GM20000 (cell line): ENCODE results near the gene SYNE1.
"Not testable (repeated sequence)": the region's sequence is repeated elsewhere in the genome, so short reads cannot be mapped to it uniquely, and the experiment has no call there.

Source experiments
- DNase-seq: peaks from one replicate; pipeline ENCODE4 v3.0.0; 2012; ENCODE audit warnings: low spot score
- TF ChIP-seq, protein P1 (sequence below): IDR thresholded peaks from 2 replicates; pipeline ENCODE4 v1.5.1; 2012; ENCODE audit warnings: mild to moderate bottlenecking, control low read depth; ENCODE audit errors: extremely low read depth, missing control alignments

Gene SYNE1

DNA sequence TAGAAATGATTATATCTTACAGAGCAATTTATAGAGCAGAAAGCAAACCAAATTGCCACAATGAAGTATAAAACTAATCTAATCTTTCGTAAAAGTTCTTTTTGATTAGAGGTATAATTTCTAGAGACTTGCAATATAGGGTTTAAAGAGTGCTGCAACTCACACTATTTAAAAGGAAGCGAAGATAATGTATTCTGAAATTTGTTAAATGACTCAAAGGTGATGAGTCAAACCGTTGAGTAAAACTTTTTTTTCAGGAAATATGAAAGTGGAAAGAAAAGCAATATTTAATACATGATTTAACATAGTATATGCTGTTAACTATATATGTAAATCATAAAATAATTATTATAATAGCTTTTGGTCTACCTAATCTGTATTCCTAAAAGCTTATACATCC is 133.6 kb downstream of the SYNE1 start:
- DNase-seq = no peak
- TF ChIP-seq, protein P1, sequence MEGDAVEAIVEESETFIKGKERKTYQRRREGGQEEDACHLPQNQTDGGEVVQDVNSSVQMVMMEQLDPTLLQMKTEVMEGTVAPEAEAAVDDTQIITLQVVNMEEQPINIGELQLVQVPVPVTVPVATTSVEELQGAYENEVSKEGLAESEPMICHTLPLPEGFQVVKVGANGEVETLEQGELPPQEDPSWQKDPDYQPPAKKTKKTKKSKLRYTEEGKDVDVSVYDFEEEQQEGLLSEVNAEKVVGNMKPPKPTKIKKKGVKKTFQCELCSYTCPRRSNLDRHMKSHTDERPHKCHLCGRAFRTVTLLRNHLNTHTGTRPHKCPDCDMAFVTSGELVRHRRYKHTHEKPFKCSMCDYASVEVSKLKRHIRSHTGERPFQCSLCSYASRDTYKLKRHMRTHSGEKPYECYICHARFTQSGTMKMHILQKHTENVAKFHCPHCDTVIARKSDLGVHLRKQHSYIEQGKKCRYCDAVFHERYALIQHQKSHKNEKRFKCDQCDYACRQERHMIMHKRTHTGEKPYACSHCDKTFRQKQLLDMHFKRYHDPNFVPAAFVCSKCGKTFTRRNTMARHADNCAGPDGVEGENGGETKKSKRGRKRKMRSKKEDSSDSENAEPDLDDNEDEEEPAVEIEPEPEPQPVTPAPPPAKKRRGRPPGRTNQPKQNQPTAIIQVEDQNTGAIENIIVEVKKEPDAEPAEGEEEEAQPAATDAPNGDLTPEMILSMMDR = no peak

GRCh38 chr6:152502421-152503188 is 134.6 kb downstream of the SYNE1 start:
- TF ChIP-seq, protein P1 = no peak
- DNase-seq = no peak

- no peak for DNase-seq
- TF ChIP-seq, protein P1 = no peak
Observed at GRCh38 chr6:152499931-152500330, 137.2 kb downstream of the SYNE1 start.

DNA sequence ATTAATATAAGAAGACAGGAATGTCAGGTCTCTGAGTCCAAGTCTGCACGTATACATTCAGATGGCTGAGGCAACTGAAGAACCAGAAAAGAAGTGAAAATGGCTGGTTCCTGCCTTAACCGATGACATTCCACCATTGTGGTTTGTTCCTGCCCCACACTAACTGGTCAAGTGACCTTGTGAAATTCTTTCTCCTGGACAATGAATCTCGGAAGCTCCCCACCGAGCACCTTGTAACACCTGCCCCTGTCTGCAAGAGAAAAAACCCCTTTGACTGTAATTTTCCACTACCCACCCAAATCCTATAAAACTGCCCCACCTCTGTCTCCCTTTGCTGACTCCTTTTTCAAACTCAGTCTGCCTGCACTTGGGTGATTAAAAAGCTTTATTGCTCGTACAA is 140.4 kb downstream of the SYNE1 start:
- TF ChIP-seq, protein P1 = no peak
- no peak for DNase-seq

DNA sequence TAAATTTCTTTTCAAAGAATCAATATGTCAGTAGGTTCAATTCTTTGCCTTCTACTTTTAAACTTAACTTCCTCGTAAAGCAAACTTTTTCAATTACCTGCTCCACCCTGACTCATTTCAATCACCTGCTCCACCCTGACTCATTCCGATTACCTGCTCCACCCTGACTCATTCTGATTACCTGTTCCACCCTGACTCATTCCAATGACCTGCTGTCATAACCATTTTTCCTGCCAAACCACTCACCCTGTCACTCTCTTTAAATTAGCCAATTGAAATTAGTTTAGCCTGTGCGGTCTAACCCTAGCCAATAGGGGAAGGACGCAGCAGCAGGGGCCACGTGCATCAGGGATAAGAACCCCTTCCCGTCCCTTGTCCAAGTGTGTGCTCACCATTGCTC is 141.7 kb downstream of the SYNE1 start:
- DNase-seq = not testable (repeated sequence)

DNA sequence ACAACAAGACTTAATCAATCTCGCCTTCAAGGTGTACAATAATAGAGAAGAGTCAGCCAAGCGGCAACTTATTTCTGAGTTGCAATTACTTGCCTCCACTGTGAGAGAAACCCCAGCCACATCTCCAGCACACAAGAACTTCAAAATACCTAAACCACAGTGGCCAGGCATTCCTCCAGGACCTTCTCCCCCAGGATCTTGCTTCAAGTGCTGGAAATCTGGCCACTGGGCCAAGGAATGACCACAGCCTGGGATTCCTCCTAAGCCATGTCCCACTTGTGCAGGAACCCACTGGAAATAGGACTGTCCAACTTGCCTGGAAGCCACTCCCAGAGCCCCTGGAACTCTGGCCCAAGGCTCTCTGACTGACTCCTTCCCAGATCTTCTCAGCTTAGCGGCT is 144.9 kb downstream of the SYNE1 start:
- DNase-seq = not testable (repeated sequence)

- DNase-seq = not testable (repeated sequence)
Observed at GRCh38 chr6:152491501-152491900, 145.7 kb downstream of the SYNE1 start.

GRCh38 chr6:152490971-152491378 is 146.2 kb downstream of the SYNE1 start:
- DNase-seq = not testable (repeated sequence)

DNA sequence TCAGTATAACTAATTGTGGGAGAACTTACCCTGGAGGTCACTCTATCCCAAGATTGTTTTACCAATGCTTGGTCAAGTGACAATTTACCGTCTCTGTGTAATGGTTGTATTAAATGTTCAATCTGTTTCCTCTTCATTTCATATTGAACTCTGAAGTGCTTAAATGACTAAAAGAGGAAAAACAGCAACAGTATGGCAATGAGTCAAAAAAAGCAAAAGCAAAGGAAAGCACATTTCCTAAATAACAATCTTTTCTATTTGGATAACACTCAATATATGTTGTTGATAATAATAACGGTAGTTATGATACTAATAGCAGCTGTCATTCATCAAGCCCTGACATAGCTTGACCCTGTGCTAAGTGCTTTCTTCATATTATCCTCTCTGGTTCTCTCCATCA is 152.4 kb downstream of the SYNE1 start:
- no peak for DNase-seq
- TF ChIP-seq, protein P1 = no peak

- no peak for DNase-seq
- TF ChIP-seq, protein P1 = no peak
Observed at GRCh38 chr6:152482289-152482688, 154.9 kb downstream of the SYNE1 start.
